Ureter (tissue), 1 donor: ENCODE results near the gene RAB33A. TPM values are rescaled to one million over a fixed set of nuclear protein-coding genes. Genes with fewer than 3 reads are reported as not detected.

Experiments
- DNase-seq: peaks from one replicate; pipeline ENCODE4 v3.0.0-alpha.2; 2020; ENCODE audit warnings: low spot score
- total RNA-seq: library from RNA; stranded (reverse); gene quantifications from one replicate; pipeline ENCODE4 v1.2.4, GENCODE V29; 2023
- donor health status: DM: yes; HTN: yes; CAD: no.

RAB33A gene
- 1.9 TPM for total RNA-seq

DNA sequence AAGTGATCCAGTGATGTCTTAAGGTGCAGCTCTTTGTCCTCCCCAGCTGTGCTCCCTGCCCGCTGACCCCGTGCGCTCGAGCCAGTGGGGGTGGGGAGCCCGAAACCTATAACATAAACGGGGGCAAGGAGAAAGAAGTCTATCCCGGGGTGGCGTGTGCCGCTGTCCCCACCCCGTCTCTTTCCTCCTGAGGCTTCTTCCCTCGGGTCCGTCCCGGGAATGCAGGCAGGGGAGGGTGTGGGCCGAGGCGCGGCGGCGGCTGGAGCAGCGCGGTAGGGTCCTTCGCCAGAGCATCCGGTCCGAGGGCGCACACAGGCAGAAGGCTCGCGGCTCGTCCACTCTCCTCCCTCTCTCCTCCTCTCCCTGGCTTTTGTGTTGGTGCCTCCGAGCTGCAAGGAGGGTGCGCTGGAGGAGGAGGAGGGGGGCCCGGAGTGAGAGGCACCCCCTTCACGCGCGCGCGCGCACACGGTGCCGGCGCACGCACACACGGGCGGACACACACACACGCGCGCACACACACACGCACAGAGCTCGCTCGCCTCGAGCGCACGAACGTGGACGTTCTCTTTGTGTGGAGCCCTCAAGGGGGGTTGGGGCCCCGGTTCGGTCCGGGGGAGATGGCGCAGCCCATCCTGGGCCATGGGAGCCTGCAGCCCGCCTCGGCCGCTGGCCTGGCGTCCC is at the start of gene RAB33A:
RAB33A (plus strand) TSS at position 517 of the 681 bp plus-strand sequence; CDS start at position 618, 101 bp downstream.
- DNase-seq = no peak

DNA sequence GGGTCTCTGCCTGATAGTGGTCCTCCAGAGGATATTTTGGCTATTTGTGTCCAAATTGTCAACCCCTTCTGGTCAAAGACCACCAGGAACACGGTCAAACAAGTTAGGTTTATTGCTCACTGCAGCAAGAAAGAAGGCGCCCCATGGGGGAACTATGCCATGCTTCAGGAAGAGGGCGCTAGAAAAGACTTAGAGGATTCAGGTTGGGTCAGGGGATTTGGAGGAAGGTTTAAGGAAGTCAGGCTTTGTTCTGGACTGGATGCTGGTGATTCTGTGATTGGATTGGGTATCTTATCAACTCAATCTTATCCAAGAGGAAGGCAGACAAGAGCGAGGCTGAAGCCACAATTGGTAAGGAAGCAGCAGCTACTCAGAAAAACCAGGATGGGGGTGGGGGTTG is 47.2 kb upstream of the RAB33A start:
- DNase-seq = no peak

DNA sequence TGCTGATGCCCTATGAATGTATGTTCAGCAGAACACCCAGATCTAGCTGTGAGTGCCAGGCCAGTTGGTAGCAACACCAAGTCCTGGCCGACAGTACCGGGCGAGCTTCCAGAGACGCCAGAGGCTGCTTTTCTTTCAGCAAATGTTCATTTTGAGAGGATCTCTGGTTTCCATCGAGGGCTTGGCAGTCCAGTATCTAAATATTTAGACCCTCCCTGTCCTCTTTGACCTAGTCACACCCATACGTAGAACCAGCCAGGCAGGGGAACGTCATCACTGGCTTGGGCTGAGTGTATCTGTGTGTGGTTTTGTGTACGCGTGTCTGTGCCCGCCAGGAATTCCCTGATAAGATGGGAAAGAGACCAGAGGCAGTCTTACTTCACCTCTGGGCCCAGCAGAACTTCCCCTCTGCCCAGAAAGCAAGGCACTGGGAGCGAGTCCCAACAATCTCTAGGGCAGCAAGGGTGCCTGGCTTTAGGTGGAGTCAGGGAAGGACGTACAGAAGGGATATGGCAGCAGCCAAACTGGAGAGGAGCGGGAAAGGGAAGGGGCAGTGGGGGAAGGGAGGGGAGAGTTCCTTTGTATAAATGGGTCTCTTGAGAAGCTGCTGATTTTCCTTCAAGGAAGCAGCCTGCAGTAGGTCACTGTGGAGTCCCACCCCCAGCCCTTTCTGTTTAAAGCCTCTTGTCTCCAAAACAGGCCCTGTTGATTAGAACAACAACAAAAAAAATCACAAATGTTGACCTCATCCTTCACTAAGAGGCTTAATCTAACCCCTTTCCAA is 46.5 kb upstream of the RAB33A start:
- peak; percentile 77 for DNase-seq

DNA sequence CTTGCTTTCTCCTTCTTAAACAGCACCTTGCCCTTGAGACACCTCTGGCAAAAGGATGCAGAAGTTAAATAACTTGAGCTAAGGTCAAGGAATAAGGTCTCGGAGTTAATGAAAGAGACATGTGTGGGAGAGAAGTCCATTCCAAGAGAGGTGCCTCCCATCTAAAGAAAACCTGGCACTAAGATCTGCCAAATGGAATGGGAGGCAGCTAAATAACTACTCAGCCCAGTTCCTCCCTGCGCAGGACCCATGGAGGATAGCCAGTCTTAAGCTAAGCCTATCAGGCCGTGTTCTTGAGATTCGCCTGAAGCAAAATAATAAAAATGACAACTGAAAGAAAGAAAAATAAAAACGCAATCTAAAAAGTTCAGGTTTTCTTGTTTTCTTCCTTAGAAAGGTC is 40.8 kb upstream of the RAB33A start:
- no peak for DNase-seq

DNA sequence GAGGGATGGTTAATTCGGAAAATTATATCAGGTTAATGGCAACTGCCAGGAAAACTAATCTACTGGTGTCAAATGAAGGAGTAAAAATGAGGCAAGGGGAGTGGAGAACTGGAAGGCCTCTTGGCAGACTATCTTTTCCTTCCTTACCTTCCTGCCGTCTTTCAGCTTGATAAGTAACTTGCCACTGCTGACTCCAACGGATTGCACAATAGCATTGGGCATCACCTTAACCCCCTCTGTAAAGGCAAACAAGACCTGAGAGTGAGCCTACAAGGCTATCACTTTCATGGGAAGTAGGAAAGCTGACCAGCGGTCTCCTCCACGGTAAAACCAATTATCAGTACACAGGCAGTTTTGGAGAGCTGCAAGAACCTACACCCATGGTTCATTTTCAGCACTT is 35.3 kb upstream of the RAB33A start:
- no peak for DNase-seq

DNA sequence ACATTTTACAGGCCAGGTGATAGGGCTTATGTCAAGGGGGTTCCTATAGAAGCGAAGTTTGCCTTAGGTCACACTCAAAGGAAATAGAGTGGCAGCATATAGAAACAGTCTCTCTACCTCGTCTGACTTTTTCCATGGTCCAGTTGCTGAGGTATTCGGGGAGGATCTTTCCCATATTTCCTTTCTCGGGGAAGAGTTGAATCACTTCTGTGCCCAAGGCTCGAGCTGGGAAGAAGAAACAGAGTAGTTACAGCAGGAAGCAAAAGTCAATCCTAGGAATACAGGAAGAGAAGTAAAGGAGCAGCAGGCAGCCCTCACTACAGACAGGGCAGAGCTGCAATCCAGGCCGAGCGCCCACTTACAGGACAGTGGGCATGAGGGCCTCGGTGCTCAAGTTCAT is 34.8 kb upstream of the RAB33A start:
- DNase-seq = no peak

DNA sequence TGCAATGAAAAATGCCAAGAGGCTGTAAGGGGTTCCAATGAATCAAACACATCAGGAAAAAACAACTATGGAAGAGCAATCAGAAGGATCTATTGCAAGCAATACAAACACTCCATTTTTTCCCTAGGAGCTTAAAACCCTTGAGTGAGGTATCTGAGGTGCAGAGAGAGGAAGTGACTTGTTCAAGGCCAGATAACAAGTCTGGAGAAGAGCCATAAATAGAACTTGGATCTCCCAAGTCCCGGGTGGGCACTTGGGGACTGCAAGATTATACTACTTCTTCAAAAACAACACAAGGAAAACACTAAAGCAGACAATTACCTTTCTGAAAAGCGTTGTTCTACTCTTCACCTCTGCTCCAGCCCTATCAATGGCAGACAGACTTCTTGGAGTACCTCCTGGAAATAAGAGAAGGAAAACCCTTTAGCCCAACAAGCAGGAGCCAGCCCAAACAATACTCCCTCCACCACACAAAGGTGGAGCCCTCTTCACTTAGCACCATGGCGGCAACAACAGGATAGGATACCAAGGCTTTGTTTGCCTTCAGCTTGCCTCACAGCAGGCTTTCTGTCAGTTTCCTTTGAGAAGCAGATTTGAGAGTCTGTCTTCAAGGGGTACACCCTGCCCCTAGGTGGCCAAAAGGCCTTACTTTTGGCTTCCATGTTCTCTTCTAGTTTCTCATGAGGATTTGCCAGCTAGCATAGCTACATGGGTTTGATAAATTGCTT is 32.1 kb upstream of the RAB33A start:
- DNase-seq = no peak

DNA sequence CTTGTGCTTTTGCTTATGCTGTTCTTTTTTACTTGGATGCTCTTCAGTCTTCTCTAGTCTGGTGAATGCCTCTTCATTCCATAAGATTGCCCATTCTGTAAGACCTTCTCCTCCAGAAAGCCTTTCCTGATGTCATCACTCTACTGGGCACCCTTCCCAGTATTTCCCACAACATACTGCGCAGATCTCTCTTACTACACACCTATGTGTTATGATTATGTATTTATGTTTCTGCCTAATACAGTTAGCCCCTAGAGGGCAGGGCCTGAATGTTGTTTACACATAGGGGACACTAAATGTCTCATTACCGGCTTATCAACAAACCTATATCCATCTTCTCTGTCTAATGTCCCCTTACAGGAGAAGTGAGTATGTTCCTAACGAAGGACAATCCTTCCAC is 27.3 kb upstream of the RAB33A start:
- no peak for DNase-seq

DNA sequence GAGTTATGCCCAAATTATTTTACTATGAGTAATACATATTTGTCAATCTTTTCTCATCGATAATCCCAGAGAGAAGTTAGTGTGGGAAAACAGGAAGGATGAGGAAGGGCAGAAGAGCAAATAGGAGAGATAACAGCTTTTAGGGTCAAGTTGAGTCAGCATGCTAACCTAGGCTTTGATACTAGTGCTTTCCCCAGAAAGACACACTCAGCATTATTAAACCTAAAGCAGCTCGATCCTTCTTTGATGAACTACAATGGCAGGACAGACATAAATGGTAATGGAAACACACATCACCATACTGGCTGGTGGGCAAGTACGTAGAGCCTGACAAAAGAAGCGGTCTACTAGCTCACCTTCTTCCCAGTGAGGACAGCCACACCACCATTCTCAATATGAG is 26.6 kb upstream of the RAB33A start:
- no peak for DNase-seq

DNA sequence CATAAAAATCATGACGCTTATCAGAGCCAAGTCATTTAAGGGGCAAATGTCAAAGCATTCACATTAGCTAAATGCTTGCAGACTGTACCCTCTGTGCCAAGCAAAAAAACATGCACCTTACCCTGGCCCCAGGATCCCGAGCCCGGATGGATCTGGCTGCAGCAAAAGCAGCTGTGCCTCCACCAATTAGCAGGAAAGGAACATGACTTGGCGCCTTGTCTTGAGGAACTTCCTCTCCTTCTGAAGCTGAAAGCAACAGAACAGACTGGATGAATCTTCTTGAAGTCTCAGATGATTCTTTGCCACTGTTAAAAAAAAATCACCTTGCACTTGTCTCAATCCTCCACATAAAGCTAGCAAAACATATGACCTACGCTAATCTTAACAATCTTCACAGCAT is 24.1 kb upstream of the RAB33A start:
- DNase-seq = no peak

DNA sequence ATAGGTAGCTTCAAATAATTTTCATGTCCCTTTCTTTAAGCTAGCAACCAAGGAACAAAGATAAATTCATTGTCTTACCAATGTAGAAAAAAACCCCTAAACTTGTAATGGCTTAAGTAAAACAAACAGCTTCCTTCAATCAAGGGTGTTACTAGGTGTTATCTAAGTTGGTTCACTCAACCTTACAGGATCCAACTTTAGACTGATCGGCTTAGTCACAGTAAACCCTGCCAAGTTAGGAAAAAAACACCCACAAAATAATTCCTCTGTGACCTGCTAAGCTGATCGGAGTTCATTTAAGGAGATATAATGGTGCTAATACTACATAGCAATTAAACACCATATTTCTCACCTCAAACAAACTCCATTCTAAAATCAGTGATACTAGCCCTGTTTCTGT is 16.2 kb upstream of the RAB33A start:
- DNase-seq = no peak

DNA sequence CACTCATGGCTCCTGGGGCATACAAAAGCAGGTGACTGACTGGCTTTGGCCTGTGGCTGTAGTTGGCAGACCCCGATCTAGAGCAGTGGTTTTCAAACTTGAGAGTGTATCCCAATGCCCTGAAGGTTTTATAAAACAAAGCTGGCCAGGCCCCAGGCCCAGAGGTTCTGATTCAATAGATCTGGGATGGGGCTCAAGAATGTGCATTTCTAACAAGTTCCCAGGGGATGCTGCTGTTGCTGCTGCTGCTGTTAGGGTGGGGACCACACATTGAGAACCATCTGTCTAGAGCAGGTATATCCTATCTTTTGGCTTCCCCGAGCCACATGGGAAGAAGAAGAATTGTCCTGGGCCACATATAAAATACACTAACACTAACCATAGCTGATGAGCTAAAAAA is 13.5 kb upstream of the RAB33A start:
- DNase-seq = no peak

DNA sequence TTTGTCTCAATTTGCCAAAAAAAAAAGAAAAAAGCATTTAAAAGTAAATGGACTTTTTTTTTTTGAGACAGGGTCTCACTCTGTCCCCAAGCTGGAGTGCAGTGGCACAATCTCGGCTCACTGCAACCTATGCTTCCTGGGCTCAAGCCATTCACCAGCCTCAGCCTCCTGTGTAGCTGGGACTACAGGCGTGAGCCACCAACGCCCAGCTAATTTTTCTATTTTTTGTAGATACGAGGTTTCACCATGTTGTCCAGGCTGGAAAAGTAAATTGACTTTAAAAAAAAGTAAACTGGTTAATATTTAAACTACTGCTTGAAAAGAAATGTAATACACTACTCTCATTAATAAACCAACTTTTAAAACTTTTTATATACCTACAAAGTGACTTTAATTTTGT is 12.0 kb upstream of the RAB33A start:
- no peak for DNase-seq

DNA sequence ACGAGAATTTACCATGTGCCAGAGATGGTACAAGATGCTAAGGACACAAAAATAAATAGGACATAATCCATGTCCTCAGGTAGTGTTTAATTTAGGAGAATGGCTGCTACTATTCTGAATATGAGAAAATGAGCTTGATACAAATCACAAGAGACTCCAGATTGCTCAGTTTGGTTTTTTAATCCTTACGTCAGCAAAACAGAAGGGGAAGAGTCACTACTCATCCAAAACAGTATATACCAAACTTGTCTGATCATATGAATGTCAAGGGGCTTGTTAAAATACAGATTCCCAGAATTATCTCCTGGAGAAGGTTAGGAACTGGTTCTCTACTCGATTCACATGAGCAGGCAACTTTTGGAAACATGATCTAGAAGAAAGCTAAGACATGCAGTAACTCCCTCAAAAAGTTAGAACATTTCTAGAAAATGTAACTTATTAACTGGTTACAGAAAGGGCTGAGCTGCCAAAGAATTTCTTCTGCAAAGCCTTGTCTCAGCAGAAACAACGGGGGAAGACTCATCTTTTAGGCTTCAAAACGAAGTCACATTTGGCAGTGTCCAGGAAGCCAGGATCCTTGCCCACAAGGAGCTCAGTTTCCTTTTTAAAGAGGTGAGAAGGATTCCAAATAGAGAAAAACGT is 9.5 kb upstream of the RAB33A start:
- DNase-seq = no peak

DNA sequence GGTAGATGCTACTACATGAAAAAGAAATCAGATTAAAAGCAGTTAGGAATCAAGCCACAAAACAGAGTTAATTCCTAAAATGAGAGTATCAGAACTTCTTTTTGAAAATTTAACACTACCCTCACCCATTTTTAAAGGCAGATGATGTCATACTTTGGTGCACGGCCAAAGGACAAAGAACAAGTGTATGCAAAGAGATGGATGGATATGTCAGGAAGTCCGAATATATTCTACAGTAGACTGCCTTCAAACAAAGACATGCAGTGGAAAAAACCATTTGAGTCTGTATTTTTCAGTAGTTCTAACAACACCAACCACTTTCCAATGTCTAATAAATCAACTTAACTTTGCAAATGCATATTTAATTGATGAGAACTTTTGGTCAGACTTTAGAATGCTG is 8.4 kb upstream of the RAB33A start:
- DNase-seq = no peak

DNA sequence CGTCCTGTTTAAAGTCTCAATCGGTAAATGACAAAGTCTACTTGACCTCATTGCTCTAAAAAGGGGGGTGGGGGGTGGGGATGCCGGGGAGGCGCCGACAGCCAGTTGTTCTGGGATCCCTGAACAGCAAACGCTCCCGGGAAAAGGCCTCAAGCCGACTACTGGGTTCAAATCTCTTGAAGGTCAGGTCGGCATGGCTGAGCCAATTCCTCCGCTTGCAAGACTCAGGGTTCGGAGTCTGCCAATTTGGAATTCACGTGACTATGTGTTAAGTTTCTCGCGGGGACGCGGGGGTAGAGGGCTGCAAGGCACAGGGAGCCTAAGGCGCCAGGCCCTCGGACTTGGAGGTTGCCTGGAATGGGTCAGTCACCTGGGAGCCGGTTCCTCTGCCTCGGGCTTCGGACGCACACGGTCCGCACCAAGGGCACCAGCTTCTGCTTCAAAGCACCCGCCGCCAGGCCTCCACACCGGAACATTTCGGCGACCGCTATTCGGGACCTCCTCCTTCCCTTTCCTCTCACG is 6.5 kb upstream of the RAB33A start:
- no peak for DNase-seq

DNA sequence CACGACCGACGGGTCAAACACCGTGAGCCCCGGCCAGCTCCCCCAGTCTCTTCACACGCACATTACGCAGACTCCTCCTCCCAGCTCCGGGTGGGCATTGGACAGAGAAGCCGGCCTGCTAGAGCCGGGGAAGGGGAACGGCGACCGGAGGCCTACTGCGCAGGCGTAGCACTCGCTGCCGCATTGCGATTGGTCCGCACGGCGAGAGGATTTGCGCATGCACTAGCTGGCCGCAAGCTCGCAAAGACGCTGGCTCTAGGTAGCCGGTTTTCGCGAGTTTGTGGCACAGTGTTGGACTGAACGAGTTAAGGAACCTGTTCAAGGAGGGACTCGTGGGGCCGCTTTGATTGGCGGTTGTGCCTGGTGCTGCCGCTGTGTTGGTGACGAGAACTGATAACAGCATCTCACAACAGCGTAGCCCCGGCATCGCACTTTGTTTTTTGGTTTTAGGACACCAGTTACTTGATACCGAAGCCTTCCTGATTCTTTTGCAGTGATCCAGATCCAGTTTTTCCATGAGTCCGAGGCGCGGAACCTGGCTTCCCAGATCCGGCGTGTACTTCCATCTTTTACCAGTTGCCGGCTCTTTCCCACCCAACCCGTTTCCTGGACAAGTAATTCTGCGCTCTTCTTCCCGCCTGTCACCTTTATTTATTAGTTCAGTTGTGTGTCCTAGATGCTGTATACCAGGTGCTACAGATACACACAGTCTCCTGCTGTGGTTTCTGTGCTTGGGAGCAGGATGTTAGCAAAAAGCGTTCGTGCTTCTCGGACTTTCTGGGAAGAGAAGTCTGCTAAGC is 5.9 kb upstream of the RAB33A start, which contains the start of gene AIFM1:
AIFM1 (minus strand) TSS at position 139 of the 800 bp plus-strand sequence. CDS start 185 bp downstream, outside the sequence.
- peak; percentile 93 for DNase-seq

DNA sequence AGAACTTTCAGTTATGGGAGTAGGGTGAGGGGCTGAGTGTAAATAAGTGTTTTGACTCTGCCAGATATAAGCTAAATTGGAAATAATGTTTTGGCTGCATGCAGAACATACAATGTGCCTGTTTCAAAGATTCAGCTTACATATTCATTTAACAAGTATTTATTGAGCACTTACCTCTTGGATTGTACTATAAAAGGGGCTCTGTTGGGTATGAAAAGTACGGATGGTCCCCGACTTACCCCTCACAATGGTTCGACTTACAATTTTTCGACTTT is 5.3 kb upstream of the RAB33A start:
- DNase-seq = no peak

DNA sequence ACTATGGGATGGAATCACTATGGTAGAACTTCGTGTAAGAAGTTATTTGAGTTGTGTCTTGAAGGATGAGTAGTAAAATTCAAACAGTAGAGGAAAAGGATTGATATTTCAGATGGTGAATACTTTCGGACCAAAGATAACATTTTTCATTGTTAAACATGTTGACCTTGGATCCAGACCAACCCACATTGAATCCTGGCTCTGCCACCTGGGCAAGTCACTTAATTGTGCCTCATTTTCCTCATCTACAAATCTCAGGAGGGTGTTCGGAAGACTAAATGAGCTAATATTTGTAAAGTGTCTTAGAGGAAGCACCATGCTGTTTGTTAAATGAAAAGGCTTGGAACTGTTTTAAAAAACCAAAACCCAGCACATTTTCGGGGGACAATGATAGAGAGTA is 4.7 kb upstream of the RAB33A start:
- no peak for DNase-seq

DNA sequence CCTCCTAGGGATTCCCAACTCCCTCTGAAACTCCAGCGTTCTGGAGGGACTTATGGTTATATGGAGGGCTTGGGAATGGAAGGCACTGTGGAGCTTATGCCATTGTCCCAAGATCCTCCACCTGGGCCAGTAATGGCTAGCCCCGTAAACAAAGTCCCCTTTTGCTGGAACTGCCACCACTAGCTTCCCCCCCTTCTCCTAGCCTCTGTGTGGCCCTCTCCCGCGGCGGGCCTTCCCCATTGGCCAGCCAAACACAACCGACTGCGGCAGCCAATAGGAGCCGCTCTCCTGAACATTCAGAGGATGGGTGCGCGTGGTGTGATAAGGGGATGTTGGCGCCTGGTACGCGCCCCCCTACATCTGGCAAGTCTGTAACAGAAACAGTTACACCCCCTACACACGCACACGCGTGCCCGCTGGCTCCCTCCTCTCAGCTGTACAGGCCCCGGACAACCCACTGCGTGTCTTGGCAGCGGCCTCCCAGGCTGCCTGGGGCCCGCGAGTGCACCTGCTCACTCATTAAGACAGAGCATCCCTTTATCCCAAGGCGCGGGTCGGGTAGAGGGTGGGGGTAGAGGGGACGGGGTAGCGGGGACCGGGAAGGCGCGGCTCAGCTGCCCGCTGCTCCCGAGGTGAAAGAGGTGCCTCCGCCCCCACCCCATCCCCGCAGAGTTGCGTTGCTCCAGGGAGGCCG is 863 bp upstream of the RAB33A start:
- DNase-seq = no peak
